Measurements from ENCODE around the gene VEGFC.

The VEGFC gene

GRCh38 chr4:176792326-176793059, at the start of gene VEGFC:
Gene VEGFC, minus strand, starts transcription at chr4:176792922. Its CDS starts 611 bp downstream, at chr4:176792311.
- DNase-seq, result no peak

- DNase-seq, result no peak
Observed at GRCh38 chr4:176841711-176842112, 49.0 kb upstream of the VEGFC start.

GRCh38 chr4:176840166-176840565, 47.4 kb upstream of the VEGFC start:
- peak; percentile 67 for DNase-seq

- DNase-seq, result no peak
Observed at GRCh38 chr4:176839656-176840055, 46.9 kb upstream of the VEGFC start.

- no peak for DNase-seq
Observed at GRCh38 chr4:176838601-176839433, 46.1 kb upstream of the VEGFC start.

GRCh38 chr4:176837169-176837895, 44.6 kb upstream of the VEGFC start:
- DNase-seq, result peak; percentile 41

- no peak for DNase-seq
Observed at GRCh38 chr4:176834531-176834930, 41.8 kb upstream of the VEGFC start.

- no peak for DNase-seq
Observed at GRCh38 chr4:176833400-176834175, 40.9 kb upstream of the VEGFC start.

GRCh38 chr4:176830971-176831370, 38.2 kb upstream of the VEGFC start:
- DNase-seq, result no peak

- DNase-seq, result no peak
Observed at GRCh38 chr4:176825586-176825985, 32.9 kb upstream of the VEGFC start.

- peak; percentile 40 for DNase-seq
Observed at GRCh38 chr4:176824645-176825366, 32.1 kb upstream of the VEGFC start.

- no peak for DNase-seq
Observed at GRCh38 chr4:176818531-176818930, 25.8 kb upstream of the VEGFC start.

GRCh38 chr4:176817204-176817603, 24.5 kb upstream of the VEGFC start:
- peak; percentile 49 for DNase-seq

GRCh38 chr4:176814770-176815169, 22.0 kb upstream of the VEGFC start:
- no peak for DNase-seq

GRCh38 chr4:176810481-176811249, 17.9 kb upstream of the VEGFC start:
- DNase-seq, result no peak

GRCh38 chr4:176806778-176807375, 14.2 kb upstream of the VEGFC start:
- no peak for DNase-seq

- peak; percentile 65 for DNase-seq
Observed at GRCh38 chr4:176805155-176805554, 12.4 kb upstream of the VEGFC start.

GRCh38 chr4:176800891-176801534, 8.3 kb upstream of the VEGFC start:
- no peak for DNase-seq

GRCh38 chr4:176799653-176800052, 6.9 kb upstream of the VEGFC start:
- DNase-seq, result no peak

- no peak for DNase-seq
Observed at GRCh38 chr4:176798540-176798939, 5.8 kb upstream of the VEGFC start.
